ENCODE results near the gene FOXF1. TPM values are rescaled to one million over a fixed set of nuclear protein-coding genes. Genes with fewer than 3 reads are reported as not detected.

The FOXF1 gene
- total RNA-seq (2016; rRNA removed; fragmentation: Illumina TruSeq; extraction: Trizol): not detected in 2 replicates
- not detected in 2 replicates for total RNA-seq (2016; cell fraction: cytosol; rRNA removed; fragmentation: Illumina TruSeq; extraction: Trizol; ENCODE audit: low read depth)
- not detected in 2 replicates for total RNA-seq (2016; cell fraction: insoluble cytoplasmic fraction; rRNA removed; fragmentation: Illumina TruSeq; extraction: Trizol)
- not detected in 2 replicates for total RNA-seq (2016; cell fraction: membrane; rRNA removed; fragmentation: Illumina TruSeq; extraction: Trizol)
- total RNA-seq (2016; cell fraction: nucleus; rRNA removed; fragmentation: Illumina TruSeq; extraction: Trizol): not detected in 2 replicates
- polyA plus RNA-seq (2011; rRNA removed): not detected in 2 replicates
- not detected in 2 replicates for polyA plus RNA-seq (2011; cell fraction: cytosol; rRNA removed)
- not detected in 2 replicates for polyA plus RNA-seq (2011; cell fraction: nucleus; rRNA removed)
- not detected in 2 replicates for polyA plus RNA-seq (2012)
- not detected in 2 replicates for polyA plus RNA-seq (2016; cell fraction: cytosol; fragmentation: Illumina TruSeq; extraction: Trizol; ENCODE audit: low read depth)
- not detected in 2 replicates for polyA plus RNA-seq (2016; cell fraction: insoluble cytoplasmic fraction; fragmentation: Illumina TruSeq; extraction: Trizol; ENCODE audit: low read depth)
- not detected in 2 replicates for polyA plus RNA-seq (2016; cell fraction: membrane; fragmentation: Illumina TruSeq; extraction: Trizol; ENCODE audit: low read depth)
- polyA plus RNA-seq (2016; cell fraction: nucleus; fragmentation: Illumina TruSeq; extraction: Trizol; ENCODE audit: insufficient read depth, low read depth): not detected in 2 replicates
- polyA minus RNA-seq (2011; rRNA and poly(A)+ RNA removed; ENCODE audit: low replicate concordance): 5.0 TPM in 1 of 2 replicates, not detected in the other
- not detected in 2 replicates for polyA minus RNA-seq (2011; cell fraction: cytosol; rRNA and poly(A)+ RNA removed)
- polyA minus RNA-seq (2011; cell fraction: nucleus; rRNA and poly(A)+ RNA removed): not detected in 2 replicates
- not detected for Bru-seq, nascent RNA
- not detected for BruChase-seq, experiment 1, labeled RNA remaining after a 6-hour chase
- BruChase-seq, experiment 2, labeled RNA remaining after a 2-hour chase: not detected
- long read RNA-seq, experiment 1: 0 reads
- long read RNA-seq, experiment 2: 0 reads

GRCh38 chr16:86510465-86511261 lies at the start of gene FOXF1:
TSS of gene FOXF1 (plus strand) at chr16:86510527. CDS start at chr16:86510570, 43 bp downstream.
- H3K9me3 ChIP-seq (ENCODE audit: low read length): no peaks in the 10 kb centered on the region
- no peaks in the 10 kb centered on the region; the same call in 1 of the 2 replicates for H4K20me1 ChIP-seq (ENCODE audit: insufficient read depth, low read length)
- WGBS (ENCODE audit: low lambda C conversion rate): 33% methylated on average over 46 of the region's 89 CpGs
- CTCF ChIA-PET (ENCODE audit: low intra/inter-chr PET ratio, low total read pairs): no interaction called here
- DNase-seq (ENCODE audit: low spot score) (no peak), FAIRE-seq (no peak), ATAC-seq (no peak)
- H3K4me2 ChIP-seq (ENCODE audit: low read depth, low read length): peak within 1 kb of the TSS; percentile 52
- in situ Hi-C loops (cut with HindIII; ENCODE audit: extremely low pct_ligation_motif_present, low pct_unique_long_range_greater_than_20kb): loop anchor here (10.0 to 25.0 kb wide), 2 partner anchors 466 to 698 kb away; no protein-coding TSS in a partner anchor
- H3K9ac ChIP-seq (ENCODE audit: insufficient read depth, low read depth, low read length): no peak within 1 kb of the TSS
- H3K4me1 ChIP-seq (ENCODE audit: insufficient read depth, low read length): no peaks in the 10 kb centered on the region
- no peak for TF ChIP-seq ZFP36 (IDR thresholded peaks at IDR 0.05; ENCODE audit: borderline replicate concordance, low read depth, low read length, partially characterized antibody)
- TF ChIP-seq ARID5B (CRISPR knock-in tag; IDR thresholded peaks at IDR 0.05): no peak
- peak; percentile 87 for TF ChIP-seq ZNF800 (CRISPR knock-in tag; IDR thresholded peaks at IDR 0.05)
- TF ChIP-seq ZNF263 (CRISPR knock-in tag; IDR thresholded peaks at IDR 0.05): 0 out of 2 replicates have a peak, but pooled peaks have one; percentile 5
- TF ChIP-seq FOXP4 (CRISPR knock-in tag; IDR thresholded peaks at IDR 0.05): no peak
- no peak for TF ChIP-seq GABPB1 (CRISPR knock-in tag; IDR thresholded peaks at IDR 0.05)
- TF ChIP-seq EZH2 (conservative IDR thresholded peaks at IDR 0.05; ENCODE audit: low read depth, low read length): peak; percentile 41; the same call in 1 of the 2 replicates
- BruUV-seq (replicated peaks): no TSS peak
- H3K36me3 ChIP-seq (replicated peaks in 1 of 2; ENCODE audit: control insufficient read depth in 1 of 2, insufficient read depth in 2 of 2, low read length in 2 of 2): no peaks in the 10 kb centered on the region
- H3K4me3 ChIP-seq (replicated peaks in 1 of 3; ENCODE audit: insufficient read depth in 1 of 3, low read depth in 2 of 3, low read length in 3 of 3): peak within 1 kb of the TSS in 2 of 3 experiments; percentile 32 to 46; a peak in 3 of 6 replicates
- intact Hi-C loops (cut with micrococcal nuclease; ENCODE audit: unreplicated experiment): no loop called here
- no peak within 1 kb of the TSS for H3K27ac ChIP-seq (ENCODE audit: extremely low read length, insufficient read depth, low read length)
- H2AFZ ChIP-seq (ENCODE audit: low read length): no peak within 1 kb of the TSS
- POLR2A ChIA-PET: no interaction called here
- peaks cover 31 to 90% of the 10 kb centered on the region in 2 experiments for H3K27me3 ChIP-seq (ENCODE audit: control insufficient read depth in 1 of 2, insufficient read depth in 2 of 2, low read length in 2 of 2)
- no peaks in the 10 kb centered on the region for H3K79me2 ChIP-seq (ENCODE audit: insufficient read depth, low read length)

All from HepG2 (cell line).